ENCODE data around the gene BCL11A. TPM values are rescaled to one million over a fixed set of nuclear protein-coding genes. Genes with fewer than 3 reads are reported as not detected.

Gene BCL11A
- total and polyA plus RNA-seq, 2 of the 13 experiments (the other 11 are each of a cell fraction or from before 2014, with no cell fraction given): not detected

DNA sequence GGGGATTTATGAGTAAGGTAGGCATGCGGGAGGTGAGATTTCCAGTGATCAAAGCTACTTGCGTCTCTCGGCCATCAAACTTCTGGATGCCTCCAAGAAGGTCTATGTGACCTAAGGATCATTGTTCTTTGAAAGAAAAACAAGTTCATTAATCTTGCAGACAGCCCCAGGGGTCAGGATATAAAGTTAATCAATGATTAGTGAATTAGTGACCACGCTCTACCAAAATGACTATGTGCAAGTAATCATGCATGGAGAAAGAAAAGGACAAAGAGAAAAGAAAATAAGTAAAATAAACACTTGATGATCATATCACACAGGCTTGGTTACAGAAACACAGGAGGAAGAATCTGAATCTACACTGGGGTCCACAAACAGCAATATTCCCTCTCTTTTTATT, 42.5 kb upstream of the BCL11A start:
- WGBS (ENCODE audit: low lambda C conversion rate): 13% methylated on average over 4 of the region's 4 CpGs
- no peak for ATAC-seq
- intact Hi-C loops (cut with micrococcal nuclease; ENCODE audit: unreplicated experiment): no loop called here
- no peaks in the 10 kb centered on the region for H3K36me3 ChIP-seq (replicated peaks in 1 of 2; ENCODE audit: control insufficient read depth in 1 of 2, insufficient read depth in 2 of 2, low read length in 2 of 2)
- H3K4me3 ChIP-seq (replicated peaks in 1 of 3; ENCODE audit: insufficient read depth in 1 of 3, low read depth in 2 of 3, low read length in 3 of 3): no peak overlapping the region
- no peak overlapping the region for H3K9ac ChIP-seq (ENCODE audit: insufficient read depth, low read depth, low read length)
- H3K27ac ChIP-seq (ENCODE audit: extremely low read length, insufficient read depth, low read length): no peak overlapping the region
- no peaks in the 10 kb centered on the region for H4K20me1 ChIP-seq (ENCODE audit: insufficient read depth, low read length)
- peaks cover 5% of the 10 kb centered on the region; the same call in 1 of the 2 replicates for H3K9me3 ChIP-seq (ENCODE audit: low read length)
- peaks cover 0 to 33% of the 10 kb centered on the region in 2 experiments; a peak in 2 of 5 replicates for H3K27me3 ChIP-seq (ENCODE audit: control insufficient read depth in 1 of 2, insufficient read depth in 2 of 2, low read length in 2 of 2)
- BruUV-seq (replicated peaks): no TSS peak
- no peak overlapping the region for H3K4me2 ChIP-seq (ENCODE audit: low read depth, low read length)
- H2AFZ ChIP-seq (ENCODE audit: low read length): no peak overlapping the region
- no peak for DNase-seq (ENCODE audit: low spot score)
- ChIA-PET POLR2A (no interaction called here), CTCF (ENCODE audit: low intra/inter-chr PET ratio, low total read pairs) (no interaction called here)
- no peaks in the 10 kb centered on the region for H3K79me2 ChIP-seq (ENCODE audit: insufficient read depth, low read length)
- H3K4me1 ChIP-seq (ENCODE audit: insufficient read depth, low read length): no peaks in the 10 kb centered on the region
- FAIRE-seq: no peak
- in situ Hi-C loops (cut with HindIII; ENCODE audit: extremely low pct_ligation_motif_present, low pct_unique_long_range_greater_than_20kb): loop anchor here (25.0 kb wide), 2 partner anchors 1584 to 1834 kb away; no protein-coding TSS in a partner anchor
- TF ChIP-seq HMG20A (CRISPR knock-in tag; IDR thresholded peaks at IDR 0.05; ENCODE audit: borderline replicate concordance) (no peak), ZNF891 (CRISPR knock-in tag; IDR thresholded peaks at IDR 0.05) (no peak), ETV6 (CRISPR knock-in tag; conservative IDR thresholded peaks at IDR 0.05) (no peak), KLF12 (CRISPR knock-in tag; IDR thresholded peaks at IDR 0.05; ENCODE audit: borderline replicate concordance) (no peak)
- TF ChIP-seq, protein P1, sequence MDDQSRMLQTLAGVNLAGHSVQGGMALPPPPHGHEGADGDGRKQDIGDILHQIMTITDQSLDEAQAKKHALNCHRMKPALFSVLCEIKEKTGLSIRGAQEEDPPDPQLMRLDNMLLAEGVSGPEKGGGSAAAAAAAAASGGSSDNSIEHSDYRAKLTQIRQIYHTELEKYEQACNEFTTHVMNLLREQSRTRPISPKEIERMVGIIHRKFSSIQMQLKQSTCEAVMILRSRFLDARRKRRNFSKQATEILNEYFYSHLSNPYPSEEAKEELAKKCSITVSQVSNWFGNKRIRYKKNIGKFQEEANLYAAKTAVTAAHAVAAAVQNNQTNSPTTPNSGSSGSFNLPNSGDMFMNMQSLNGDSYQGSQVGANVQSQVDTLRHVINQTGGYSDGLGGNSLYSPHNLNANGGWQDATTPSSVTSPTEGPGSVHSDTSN (CRISPR knock-in tag; IDR thresholded peaks at IDR 0.05; ENCODE audit: borderline replicate concordance): no peak
- TF ChIP-seq, protein P2, sequence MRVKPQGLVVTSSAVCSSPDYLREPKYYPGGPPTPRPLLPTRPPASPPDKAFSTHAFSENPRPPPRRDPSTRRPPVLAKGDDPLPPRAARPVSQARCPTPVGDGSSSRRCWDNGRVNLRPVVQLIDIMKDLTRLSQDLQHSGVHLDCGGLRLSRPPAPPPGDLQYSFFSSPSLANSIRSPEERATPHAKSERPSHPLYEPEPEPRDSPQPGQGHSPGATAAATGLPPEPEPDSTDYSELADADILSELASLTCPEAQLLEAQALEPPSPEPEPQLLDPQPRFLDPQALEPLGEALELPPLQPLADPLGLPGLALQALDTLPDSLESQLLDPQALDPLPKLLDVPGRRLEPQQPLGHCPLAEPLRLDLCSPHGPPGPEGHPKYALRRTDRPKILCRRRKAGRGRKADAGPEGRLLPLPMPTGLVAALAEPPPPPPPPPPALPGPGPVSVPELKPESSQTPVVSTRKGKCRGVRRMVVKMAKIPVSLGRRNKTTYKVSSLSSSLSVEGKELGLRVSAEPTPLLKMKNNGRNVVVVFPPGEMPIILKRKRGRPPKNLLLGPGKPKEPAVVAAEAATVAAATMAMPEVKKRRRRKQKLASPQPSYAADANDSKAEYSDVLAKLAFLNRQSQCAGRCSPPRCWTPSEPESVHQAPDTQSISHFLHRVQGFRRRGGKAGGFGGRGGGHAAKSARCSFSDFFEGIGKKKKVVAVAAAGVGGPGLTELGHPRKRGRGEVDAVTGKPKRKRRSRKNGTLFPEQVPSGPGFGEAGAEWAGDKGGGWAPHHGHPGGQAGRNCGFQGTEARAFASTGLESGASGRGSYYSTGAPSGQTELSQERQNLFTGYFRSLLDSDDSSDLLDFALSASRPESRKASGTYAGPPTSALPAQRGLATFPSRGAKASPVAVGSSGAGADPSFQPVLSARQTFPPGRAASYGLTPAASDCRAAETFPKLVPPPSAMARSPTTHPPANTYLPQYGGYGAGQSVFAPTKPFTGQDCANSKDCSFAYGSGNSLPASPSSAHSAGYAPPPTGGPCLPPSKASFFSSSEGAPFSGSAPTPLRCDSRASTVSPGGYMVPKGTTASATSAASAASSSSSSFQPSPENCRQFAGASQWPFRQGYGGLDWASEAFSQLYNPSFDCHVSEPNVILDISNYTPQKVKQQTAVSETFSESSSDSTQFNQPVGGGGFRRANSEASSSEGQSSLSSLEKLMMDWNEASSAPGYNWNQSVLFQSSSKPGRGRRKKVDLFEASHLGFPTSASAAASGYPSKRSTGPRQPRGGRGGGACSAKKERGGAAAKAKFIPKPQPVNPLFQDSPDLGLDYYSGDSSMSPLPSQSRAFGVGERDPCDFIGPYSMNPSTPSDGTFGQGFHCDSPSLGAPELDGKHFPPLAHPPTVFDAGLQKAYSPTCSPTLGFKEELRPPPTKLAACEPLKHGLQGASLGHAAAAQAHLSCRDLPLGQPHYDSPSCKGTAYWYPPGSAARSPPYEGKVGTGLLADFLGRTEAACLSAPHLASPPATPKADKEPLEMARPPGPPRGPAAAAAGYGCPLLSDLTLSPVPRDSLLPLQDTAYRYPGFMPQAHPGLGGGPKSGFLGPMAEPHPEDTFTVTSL (CRISPR knock-in tag; IDR thresholded peaks at IDR 0.05; ENCODE audit: borderline replicate concordance): no peak
- TF ChIP-seq, protein P3, sequence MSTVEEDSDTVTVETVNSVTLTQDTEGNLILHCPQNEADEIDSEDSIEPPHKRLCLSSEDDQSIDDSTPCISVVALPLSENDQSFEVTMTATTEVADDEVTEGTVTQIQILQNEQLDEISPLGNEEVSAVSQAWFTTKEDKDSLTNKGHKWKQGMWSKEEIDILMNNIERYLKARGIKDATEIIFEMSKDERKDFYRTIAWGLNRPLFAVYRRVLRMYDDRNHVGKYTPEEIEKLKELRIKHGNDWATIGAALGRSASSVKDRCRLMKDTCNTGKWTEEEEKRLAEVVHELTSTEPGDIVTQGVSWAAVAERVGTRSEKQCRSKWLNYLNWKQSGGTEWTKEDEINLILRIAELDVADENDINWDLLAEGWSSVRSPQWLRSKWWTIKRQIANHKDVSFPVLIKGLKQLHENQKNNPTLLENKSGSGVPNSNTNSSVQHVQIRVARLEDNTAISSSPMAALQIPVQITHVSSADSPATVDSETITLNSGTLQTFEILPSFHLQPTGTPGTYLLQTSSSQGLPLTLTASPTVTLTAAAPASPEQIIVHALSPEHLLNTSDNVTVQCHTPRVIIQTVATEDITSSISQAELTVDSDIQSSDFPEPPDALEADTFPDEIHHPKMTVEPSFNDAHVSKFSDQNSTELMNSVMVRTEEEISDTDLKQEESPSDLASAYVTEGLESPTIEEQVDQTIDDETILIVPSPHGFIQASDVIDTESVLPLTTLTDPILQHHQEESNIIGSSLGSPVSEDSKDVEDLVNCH (CRISPR knock-in tag; IDR thresholded peaks at IDR 0.05): no peak
- TF ChIP-seq, protein P4, sequence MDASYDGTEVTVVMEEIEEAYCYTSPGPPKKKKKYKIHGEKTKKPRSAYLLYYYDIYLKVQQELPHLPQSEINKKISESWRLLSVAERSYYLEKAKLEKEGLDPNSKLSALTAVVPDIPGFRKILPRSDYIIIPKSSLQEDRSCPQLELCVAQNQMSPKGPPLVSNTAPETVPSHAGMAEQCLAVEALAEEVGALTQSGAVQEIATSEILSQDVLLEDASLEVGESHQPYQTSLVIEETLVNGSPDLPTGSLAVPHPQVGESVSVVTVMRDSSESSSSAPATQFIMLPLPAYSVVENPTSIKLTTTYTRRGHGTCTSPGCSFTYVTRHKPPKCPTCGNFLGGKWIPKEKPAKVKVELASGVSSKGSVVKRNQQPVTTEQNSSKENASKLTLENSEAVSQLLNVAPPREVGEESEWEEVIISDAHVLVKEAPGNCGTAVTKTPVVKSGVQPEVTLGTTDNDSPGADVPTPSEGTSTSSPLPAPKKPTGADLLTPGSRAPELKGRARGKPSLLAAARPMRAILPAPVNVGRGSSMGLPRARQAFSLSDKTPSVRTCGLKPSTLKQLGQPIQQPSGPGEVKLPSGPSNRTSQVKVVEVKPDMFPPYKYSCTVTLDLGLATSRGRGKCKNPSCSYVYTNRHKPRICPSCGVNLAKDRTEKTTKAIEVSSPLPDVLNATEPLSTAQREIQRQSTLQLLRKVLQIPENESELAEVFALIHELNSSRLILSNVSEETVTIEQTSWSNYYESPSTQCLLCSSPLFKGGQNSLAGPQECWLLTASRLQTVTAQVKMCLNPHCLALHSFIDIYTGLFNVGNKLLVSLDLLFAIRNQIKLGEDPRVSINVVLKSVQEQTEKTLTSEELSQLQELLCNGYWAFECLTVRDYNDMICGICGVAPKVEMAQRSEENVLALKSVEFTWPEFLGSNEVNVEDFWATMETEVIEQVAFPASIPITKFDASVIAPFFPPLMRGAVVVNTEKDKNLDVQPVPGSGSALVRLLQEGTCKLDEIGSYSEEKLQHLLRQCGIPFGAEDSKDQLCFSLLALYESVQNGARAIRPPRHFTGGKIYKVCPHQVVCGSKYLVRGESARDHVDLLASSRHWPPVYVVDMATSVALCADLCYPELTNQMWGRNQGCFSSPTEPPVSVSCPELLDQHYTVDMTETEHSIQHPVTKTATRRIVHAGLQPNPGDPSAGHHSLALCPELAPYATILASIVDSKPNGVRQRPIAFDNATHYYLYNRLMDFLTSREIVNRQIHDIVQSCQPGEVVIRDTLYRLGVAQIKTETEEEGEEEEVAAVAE (CRISPR knock-in tag; IDR thresholded peaks at IDR 0.05; ENCODE audit: borderline replicate concordance): no peak

Data from HepG2 (cell line).